Stimulated activated memory B cell treated with anti-CD40 and anti-IgM and Interleukin-4, amounts not matched to agents 10 μg/mL and 1 μg/mL and 100 μg/mL, for 72 hours (primary cell): ENCODE results near the gene CSF2RB.

Experiments
- ATAC-seq: fragments of 150-1000 bp; cut with Tn5 transposase; 2 replicates; pipeline ENCODE4 v1.10.0; 2021
- H3K27ac Mint-ChIP-seq: one replicate; pipeline ENCODE4 v1.8.0; 2022; ENCODE audit warnings: mild to moderate bottlenecking, mixed read lengths
- H3K27me3 Mint-ChIP-seq: one replicate; pipeline ENCODE4 v1.8.0; 2022; ENCODE audit warnings: mixed read lengths
- H3K36me3 Mint-ChIP-seq: one replicate; pipeline ENCODE4 v1.8.0; 2022; ENCODE audit warnings: mixed read lengths
- H3K4me1 Mint-ChIP-seq: one replicate; pipeline ENCODE4 v1.8.0; 2022; ENCODE audit warnings: mixed read lengths
- H3K4me3 Mint-ChIP-seq: one replicate; pipeline ENCODE4 v1.8.0; 2022; ENCODE audit warnings: mild to moderate bottlenecking, moderate library complexity, mixed read lengths
- H3K9me3 Mint-ChIP-seq: one replicate; pipeline ENCODE4 v1.8.0; 2022; ENCODE audit warnings: mixed read lengths

Gene CSF2RB

GRCh38 chr22:36953239-36954080 is 40.0 kb downstream of the CSF2RB start:
- peaks cover 43% of the 10 kb centered on the region for H3K27me3 Mint-ChIP-seq
- peak overlapping the region; percentile 25 for H3K4me3 Mint-ChIP-seq

GRCh38 chr22:36954251-36955014 is 41.0 kb downstream of the CSF2RB start:
- peaks cover 5% of the 10 kb centered on the region for H3K36me3 Mint-ChIP-seq
- H3K9me3 Mint-ChIP-seq, result peaks cover 11% of the 10 kb centered on the region
- H3K4me3 Mint-ChIP-seq, result peak overlapping the region; percentile 2
- ATAC-seq, result peak; percentile 34
- peaks cover 50% of the 10 kb centered on the region for H3K27me3 Mint-ChIP-seq
- peaks cover 33% of the 10 kb centered on the region for H3K4me1 Mint-ChIP-seq
- H3K27ac Mint-ChIP-seq, result peak overlapping the region; percentile 68

More at GRCh38 chr22:36953239-36954080, 40.0 kb downstream of the CSF2RB start:
- Mint-ChIP-seq H3K9me3 (peaks cover 5% of the 10 kb centered on the region), H3K4me1 (peaks cover 33% of the 10 kb centered on the region), H3K27ac (peak overlapping the region; percentile 73), H3K36me3 (peaks cover 5% of the 10 kb centered on the region)
- no peak for ATAC-seq

- H3K36me3 Mint-ChIP-seq, result peaks cover 5% of the 10 kb centered on the region
- H3K27me3 Mint-ChIP-seq, result peaks cover 55% of the 10 kb centered on the region
- peaks cover 33% of the 10 kb centered on the region for H3K4me1 Mint-ChIP-seq
- H3K9me3 Mint-ChIP-seq, result peaks cover 11% of the 10 kb centered on the region
- no peak overlapping the region for H3K4me3 Mint-ChIP-seq
- H3K27ac Mint-ChIP-seq, result no peak overlapping the region
- ATAC-seq, result no peak
These were observed 42.3 kb downstream of the CSF2RB start for GRCh38 chr22:36955691-36956090.

- no peak overlapping the region for H3K4me3 Mint-ChIP-seq
- peaks cover 11% of the 10 kb centered on the region for H3K9me3 Mint-ChIP-seq
- peaks cover 5% of the 10 kb centered on the region for H3K36me3 Mint-ChIP-seq
- peaks cover 18% of the 10 kb centered on the region for H3K4me1 Mint-ChIP-seq
- peaks cover 34% of the 10 kb centered on the region for H3K27me3 Mint-ChIP-seq
- ATAC-seq, result no peak
- H3K27ac Mint-ChIP-seq, result no peak overlapping the region
These were observed 44.9 kb downstream of the CSF2RB start for GRCh38 chr22:36958366-36958765.

GRCh38 chr22:36961626-36962025 is 48.2 kb downstream of the CSF2RB start:
- no peaks in the 10 kb centered on the region for H3K4me1 Mint-ChIP-seq
- H3K4me3 Mint-ChIP-seq, result no peak overlapping the region
- H3K27me3 Mint-ChIP-seq, result peaks cover 15% of the 10 kb centered on the region
- no peak overlapping the region for H3K27ac Mint-ChIP-seq
- H3K9me3 Mint-ChIP-seq, result peaks cover 9% of the 10 kb centered on the region
- ATAC-seq, result no peak
- H3K36me3 Mint-ChIP-seq, result peaks cover 5% of the 10 kb centered on the region

GRCh38 chr22:36963302-36963701 is 49.9 kb downstream of the CSF2RB start:
- Mint-ChIP-seq H3K36me3 (no peaks in the 10 kb centered on the region), H3K4me1 (no peaks in the 10 kb centered on the region), H3K4me3 (no peak overlapping the region), H3K27ac (no peak overlapping the region), H3K9me3 (peaks cover 6% of the 10 kb centered on the region), H3K27me3 (peaks cover 15% of the 10 kb centered on the region)
- no peak for ATAC-seq

- no peak for ATAC-seq
- no peak overlapping the region for H3K4me3 Mint-ChIP-seq
- H3K27me3 Mint-ChIP-seq, result peaks cover 11% of the 10 kb centered on the region
- H3K4me1 Mint-ChIP-seq, result no peaks in the 10 kb centered on the region
- H3K36me3 Mint-ChIP-seq, result no peaks in the 10 kb centered on the region
- peaks cover 1% of the 10 kb centered on the region for H3K9me3 Mint-ChIP-seq
- H3K27ac Mint-ChIP-seq, result no peak overlapping the region
These were observed 50.7 kb downstream of the CSF2RB start for GRCh38 chr22:36964106-36964505.

- Mint-ChIP-seq H3K4me1 (no peaks in the 10 kb centered on the region), H3K27ac (no peak overlapping the region), H3K27me3 (no peaks in the 10 kb centered on the region), H3K4me3 (no peak overlapping the region), H3K9me3 (no peaks in the 10 kb centered on the region), H3K36me3 (no peaks in the 10 kb centered on the region)
- ATAC-seq, result no peak
These were observed 52.3 kb downstream of the CSF2RB start for GRCh38 chr22:36965696-36966095.

GRCh38 chr22:36966851-36967540 is 53.6 kb downstream of the CSF2RB start:
- Mint-ChIP-seq H3K4me3 (no peak overlapping the region), H3K27me3 (no peaks in the 10 kb centered on the region), H3K9me3 (no peaks in the 10 kb centered on the region)

GRCh38 chr22:36968249-36968964 is 55.0 kb downstream of the CSF2RB start:
- Mint-ChIP-seq H3K4me3 (no peak overlapping the region), H3K9me3 (no peaks in the 10 kb centered on the region), H3K4me1 (no peaks in the 10 kb centered on the region), H3K27ac (no peak overlapping the region), H3K27me3 (no peaks in the 10 kb centered on the region), H3K36me3 (no peaks in the 10 kb centered on the region)
- ATAC-seq, result no peak

More at GRCh38 chr22:36966851-36967540, 53.6 kb downstream of the CSF2RB start:
- Mint-ChIP-seq H3K4me1 (no peaks in the 10 kb centered on the region), H3K27ac (no peak overlapping the region), H3K36me3 (no peaks in the 10 kb centered on the region)
- no peak for ATAC-seq

GRCh38 chr22:36971341-36972125 is 58.1 kb downstream of the CSF2RB start:
- Mint-ChIP-seq H3K4me3 (no peak overlapping the region), H3K36me3 (no peaks in the 10 kb centered on the region), H3K4me1 (no peaks in the 10 kb centered on the region), H3K9me3 (no peaks in the 10 kb centered on the region), H3K27me3 (no peaks in the 10 kb centered on the region), H3K27ac (no peak overlapping the region)
- ATAC-seq, result no peak

GRCh38 chr22:36976606-36977005 is 63.2 kb downstream of the CSF2RB start:
- Mint-ChIP-seq H3K4me1 (peaks cover 14% of the 10 kb centered on the region), H3K27me3 (peaks cover 7% of the 10 kb centered on the region)

GRCh38 chr22:36977401-36977861 is 64.0 kb downstream of the CSF2RB start:
- H3K4me3 Mint-ChIP-seq, result peak overlapping the region; percentile 87
- H3K27me3 Mint-ChIP-seq, result peaks cover 16% of the 10 kb centered on the region
- peaks cover 14% of the 10 kb centered on the region for H3K4me1 Mint-ChIP-seq
- H3K27ac Mint-ChIP-seq, result peak overlapping the region; percentile 91
- no peaks in the 10 kb centered on the region for H3K36me3 Mint-ChIP-seq
- ATAC-seq, result peak; percentile 91
- no peaks in the 10 kb centered on the region for H3K9me3 Mint-ChIP-seq

More at GRCh38 chr22:36976606-36977005, 63.2 kb downstream of the CSF2RB start:
- Mint-ChIP-seq H3K9me3 (no peaks in the 10 kb centered on the region), H3K4me3 (no peak overlapping the region), H3K36me3 (no peaks in the 10 kb centered on the region), H3K27ac (peak overlapping the region; percentile 91)
- no peak for ATAC-seq
